Measurements from ENCODE around the gene GRB10.

Gene GRB10

DNA sequence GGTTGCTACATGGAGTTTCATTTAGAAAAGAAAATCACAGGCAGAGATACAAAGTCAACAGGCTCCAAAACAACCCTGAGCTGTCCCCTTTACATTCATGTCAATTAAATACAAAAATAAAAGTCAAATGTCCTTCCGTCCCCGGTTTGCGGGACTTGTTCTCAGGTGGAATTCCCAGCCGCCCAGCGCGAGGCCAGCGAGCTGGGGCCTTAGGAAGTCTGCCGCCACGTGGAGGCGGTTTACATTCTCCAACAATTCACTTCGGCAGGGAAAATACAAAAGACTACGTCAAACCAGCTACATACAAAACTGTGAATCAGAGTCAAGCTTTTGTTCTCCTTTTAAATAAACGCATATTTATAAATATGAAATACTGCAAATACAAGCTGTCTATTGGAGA lies 192.2 kb downstream of the GRB10 start:
- H3K79me2 ChIP-seq, result no peaks in the 10 kb centered on the region
- TF ChIP-seq, protein P1, sequence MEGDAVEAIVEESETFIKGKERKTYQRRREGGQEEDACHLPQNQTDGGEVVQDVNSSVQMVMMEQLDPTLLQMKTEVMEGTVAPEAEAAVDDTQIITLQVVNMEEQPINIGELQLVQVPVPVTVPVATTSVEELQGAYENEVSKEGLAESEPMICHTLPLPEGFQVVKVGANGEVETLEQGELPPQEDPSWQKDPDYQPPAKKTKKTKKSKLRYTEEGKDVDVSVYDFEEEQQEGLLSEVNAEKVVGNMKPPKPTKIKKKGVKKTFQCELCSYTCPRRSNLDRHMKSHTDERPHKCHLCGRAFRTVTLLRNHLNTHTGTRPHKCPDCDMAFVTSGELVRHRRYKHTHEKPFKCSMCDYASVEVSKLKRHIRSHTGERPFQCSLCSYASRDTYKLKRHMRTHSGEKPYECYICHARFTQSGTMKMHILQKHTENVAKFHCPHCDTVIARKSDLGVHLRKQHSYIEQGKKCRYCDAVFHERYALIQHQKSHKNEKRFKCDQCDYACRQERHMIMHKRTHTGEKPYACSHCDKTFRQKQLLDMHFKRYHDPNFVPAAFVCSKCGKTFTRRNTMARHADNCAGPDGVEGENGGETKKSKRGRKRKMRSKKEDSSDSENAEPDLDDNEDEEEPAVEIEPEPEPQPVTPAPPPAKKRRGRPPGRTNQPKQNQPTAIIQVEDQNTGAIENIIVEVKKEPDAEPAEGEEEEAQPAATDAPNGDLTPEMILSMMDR (IDR thresholded peaks at IDR 0.05), result no peak
- no peak overlapping the region for H3K27ac ChIP-seq
- no peak overlapping the region for H2AFZ ChIP-seq
- no peak overlapping the region for H3K4me3 ChIP-seq (ENCODE audit: low read depth, low read length)
- no peaks in the 10 kb centered on the region for H3K36me3 ChIP-seq (ENCODE audit: control insufficient read depth, insufficient read depth, low read length)
- no peak overlapping the region for H3K4me2 ChIP-seq (ENCODE audit: low read length)
- H3K27me3 ChIP-seq (ENCODE audit: control insufficient read depth, insufficient read depth, low read length), result no peaks in the 10 kb centered on the region
- no peaks in the 10 kb centered on the region for H3K4me1 ChIP-seq
- H3K9me3 ChIP-seq (ENCODE audit: control insufficient read depth, low read length), result no peaks in the 10 kb centered on the region
- H3K9ac ChIP-seq, result no peak overlapping the region

DNA sequence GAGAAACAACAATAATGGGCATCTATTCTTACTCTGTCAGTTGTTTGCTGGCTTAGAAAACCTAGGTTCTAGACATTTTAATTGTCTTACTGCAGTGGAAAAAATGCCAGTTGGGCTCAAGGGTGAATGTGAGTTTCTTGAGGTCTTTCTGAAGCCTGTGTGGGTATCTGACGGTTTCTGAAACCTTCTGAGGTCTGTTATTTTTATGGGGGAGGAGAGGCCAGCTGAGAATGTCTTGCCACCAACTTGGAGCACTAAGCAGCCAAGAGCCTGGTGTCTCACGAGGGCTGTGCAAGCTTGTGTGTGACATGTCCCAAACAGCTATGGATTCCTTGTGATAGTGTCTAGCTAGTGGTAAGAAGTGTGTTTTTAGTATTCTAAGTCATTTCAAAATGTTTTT lies 193.3 kb downstream of the GRB10 start:
- Histone ChIP-seq H3K27ac (no peak overlapping the region), H3K4me2 (ENCODE audit: low read length) (no peak overlapping the region), H3K27me3 (ENCODE audit: control insufficient read depth, insufficient read depth, low read length) (no peaks in the 10 kb centered on the region), H3K79me2 (no peaks in the 10 kb centered on the region), H3K9me3 (ENCODE audit: control insufficient read depth, low read length) (no peaks in the 10 kb centered on the region), H3K9ac (no peak overlapping the region), H2AFZ (no peak overlapping the region), H3K4me1 (no peaks in the 10 kb centered on the region), H3K36me3 (ENCODE audit: control insufficient read depth, insufficient read depth, low read length) (no peaks in the 10 kb centered on the region), H3K4me3 (ENCODE audit: low read depth, low read length) (no peak overlapping the region)
- TF ChIP-seq, protein P1 (IDR thresholded peaks at IDR 0.05), result no peak

DNA sequence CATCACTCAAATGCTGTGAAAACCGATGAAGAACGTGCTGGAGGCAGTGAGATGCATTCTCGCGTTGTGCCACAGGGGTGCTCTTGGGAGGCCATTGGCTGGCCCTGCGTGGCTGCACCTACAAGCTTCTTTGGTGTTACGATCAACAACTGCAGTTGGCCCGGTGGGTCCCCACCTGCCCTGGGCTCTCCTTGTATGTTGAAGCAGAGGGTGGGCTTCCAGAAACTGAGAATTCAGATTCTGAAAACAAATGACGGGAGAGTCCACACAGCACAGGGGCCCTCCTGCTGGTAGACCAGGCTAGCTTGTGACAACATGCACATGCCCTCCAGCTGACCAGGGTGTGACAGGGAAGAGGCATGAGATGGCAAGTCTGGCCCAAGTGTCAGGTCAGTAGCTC lies 193.8 kb downstream of the GRB10 start:
- no peaks in the 10 kb centered on the region for H3K79me2 ChIP-seq
- no peaks in the 10 kb centered on the region for H3K27me3 ChIP-seq (ENCODE audit: control insufficient read depth, insufficient read depth, low read length)
- H3K9ac ChIP-seq, result no peak overlapping the region
- no peaks in the 10 kb centered on the region for H3K4me1 ChIP-seq
- no peak overlapping the region for H3K4me3 ChIP-seq (ENCODE audit: low read depth, low read length)
- H3K36me3 ChIP-seq (ENCODE audit: control insufficient read depth, insufficient read depth, low read length), result no peaks in the 10 kb centered on the region
- TF ChIP-seq, protein P1 (IDR thresholded peaks at IDR 0.05), result no peak
- H3K4me2 ChIP-seq (ENCODE audit: low read length), result no peak overlapping the region
- no peaks in the 10 kb centered on the region for H3K9me3 ChIP-seq (ENCODE audit: control insufficient read depth, low read length)
- no peak overlapping the region for H3K27ac ChIP-seq
- no peak overlapping the region for H2AFZ ChIP-seq

DNA sequence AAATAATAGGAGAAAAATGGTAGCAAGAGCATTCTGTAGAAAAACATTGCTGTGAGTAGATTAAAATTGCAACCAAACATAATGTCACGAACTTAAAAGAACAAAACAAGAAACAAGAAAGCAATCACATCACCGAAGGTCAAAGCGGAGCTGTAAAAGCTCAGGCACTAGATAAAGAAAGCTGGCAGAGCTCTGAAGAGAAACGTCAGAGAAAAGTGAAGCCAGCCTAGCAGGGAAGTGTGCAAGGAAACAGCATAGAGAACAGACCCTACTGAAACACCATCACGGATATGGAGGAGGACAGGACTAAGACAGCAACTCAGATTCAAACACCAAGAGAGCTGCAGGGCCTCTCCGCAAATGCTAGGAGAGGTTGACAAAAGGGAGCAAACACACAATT lies 195.0 kb downstream of the GRB10 start:
- H3K9ac ChIP-seq, result no peak overlapping the region
- no peaks in the 10 kb centered on the region for H3K27me3 ChIP-seq (ENCODE audit: control insufficient read depth, insufficient read depth, low read length)
- no peak overlapping the region for H3K4me3 ChIP-seq (ENCODE audit: low read depth, low read length)
- H3K4me2 ChIP-seq (ENCODE audit: low read length), result no peak overlapping the region
- H3K79me2 ChIP-seq, result no peaks in the 10 kb centered on the region
- H3K27ac ChIP-seq, result no peak overlapping the region
- H2AFZ ChIP-seq, result no peak overlapping the region
- H3K9me3 ChIP-seq (ENCODE audit: control insufficient read depth, low read length), result no peaks in the 10 kb centered on the region
- H3K4me1 ChIP-seq, result no peaks in the 10 kb centered on the region
- H3K36me3 ChIP-seq (ENCODE audit: control insufficient read depth, insufficient read depth, low read length), result no peaks in the 10 kb centered on the region
- TF ChIP-seq, protein P1 (IDR thresholded peaks at IDR 0.05), result no peak

DNA sequence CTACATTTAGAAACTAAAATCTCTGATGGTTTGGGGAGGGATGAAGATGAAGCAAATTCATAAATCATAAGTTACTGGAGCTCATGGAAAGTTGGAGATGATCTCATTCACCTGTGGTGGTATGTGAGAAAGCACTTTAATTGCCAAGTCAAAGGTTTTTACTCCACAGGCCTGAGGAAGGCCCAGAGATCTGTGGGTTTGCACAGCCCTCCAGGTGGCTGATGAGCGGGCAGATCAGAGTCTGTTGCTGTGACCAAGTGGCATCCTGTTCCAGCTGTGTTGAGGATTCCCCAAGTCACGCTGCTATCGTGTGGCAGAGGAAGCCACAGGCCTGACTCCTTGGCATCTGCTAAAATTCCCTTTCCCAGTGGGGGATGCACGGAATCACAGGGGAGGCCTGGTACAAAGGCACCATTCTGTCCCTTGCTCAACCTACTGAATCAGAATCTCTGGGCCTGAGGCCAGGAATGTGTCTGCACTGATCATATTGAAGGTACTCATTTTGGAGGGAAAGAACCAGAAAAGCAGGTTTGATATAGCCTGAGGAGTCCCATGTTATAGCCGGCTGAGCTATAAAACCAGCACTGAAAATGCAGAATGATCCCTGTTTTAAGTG lies 197.8 kb downstream of the GRB10 start:
- Histone ChIP-seq H3K4me3 (ENCODE audit: low read depth, low read length) (no peak overlapping the region), H2AFZ (no peak overlapping the region), H3K79me2 (no peaks in the 10 kb centered on the region), H3K27me3 (ENCODE audit: control insufficient read depth, insufficient read depth, low read length) (no peaks in the 10 kb centered on the region), H3K9ac (no peak overlapping the region), H3K36me3 (ENCODE audit: control insufficient read depth, insufficient read depth, low read length) (no peaks in the 10 kb centered on the region), H3K27ac (no peak overlapping the region), H3K9me3 (ENCODE audit: control insufficient read depth, low read length) (no peaks in the 10 kb centered on the region), H3K4me2 (ENCODE audit: low read length) (no peak overlapping the region), H3K4me1 (no peaks in the 10 kb centered on the region)
- TF ChIP-seq, protein P1 (IDR thresholded peaks at IDR 0.05), result no peak
